ENCODE data around the gene NCAPD2. TPM values are rescaled to one million over a fixed set of nuclear protein-coding genes. Genes with fewer than 3 reads are reported as not detected.

The NCAPD2 gene
- total RNA-seq, 1 donor from 2014 or later = 11.7 TPM

GRCh38 chr12:6549684-6550151 lies 55.8 kb downstream of the NCAPD2 start:
- peak in 1 of 2 donors; percentile 65 for DNase-seq (ENCODE audit: low spot score in 2 of 2)
- peaks cover 39 to 42% of the 10 kb centered on the region in 2 donors for H3K36me3 ChIP-seq

DNA sequence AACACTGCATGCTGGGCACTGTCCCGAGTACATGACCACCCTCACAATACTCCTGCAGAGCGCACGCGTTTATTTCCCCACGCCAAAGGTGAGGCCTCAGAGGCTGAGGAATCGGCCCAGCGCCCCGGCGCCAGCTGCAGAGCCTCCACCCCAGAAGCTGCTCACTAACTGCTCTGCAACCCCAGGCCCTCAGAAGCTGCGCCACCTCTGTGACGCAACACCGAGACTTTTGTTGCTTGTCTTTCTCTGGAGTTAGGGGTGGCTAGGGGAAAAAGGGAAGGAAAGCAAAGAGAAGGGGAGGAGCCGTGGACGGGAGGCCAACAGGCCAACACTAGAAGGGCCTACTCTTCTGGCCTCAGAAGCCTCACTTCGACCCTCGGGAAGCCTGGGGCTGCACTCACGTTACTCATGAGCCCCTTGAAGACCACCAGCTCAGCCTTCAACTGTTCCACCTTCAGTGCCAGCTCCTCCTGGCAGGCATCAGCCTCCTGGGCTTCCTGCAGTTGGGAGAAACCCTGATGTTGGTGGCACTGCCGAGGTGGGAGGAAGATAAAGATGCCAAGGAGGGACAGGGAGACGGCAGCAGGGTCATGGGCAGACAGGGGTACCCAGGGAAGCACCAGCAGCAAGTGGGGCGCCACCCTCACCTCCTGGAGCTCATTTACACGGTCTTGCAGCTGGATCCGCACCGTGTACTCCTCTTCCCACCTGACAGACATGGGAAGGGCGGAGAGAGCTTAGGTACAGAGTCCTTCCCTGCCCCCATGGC lies 56.6 kb downstream of the NCAPD2 start:
- peak overlapping the region; percentile 70 to 82 for H3K4me3 ChIP-seq
- H3K36me3 ChIP-seq = peaks cover 36 to 40% of the 10 kb centered on the region in 2 donors
- intact Hi-C loops (cut with DNase I) = loop anchor here (1.0 to 5.0 kb wide), 5 partner anchors 10 to 333 kb away; partner anchors contain the start of genes ING4 and PTMS
- no peaks in the 10 kb centered on the region for H3K27me3 ChIP-seq
- H3K4me1 ChIP-seq = peaks cover 20 to 55% of the 10 kb centered on the region in 2 donors
- DNase-seq (ENCODE audit: low spot score in 2 of 2) = peak in 1 of 2 donors; percentile 73
- TF ChIP-seq CTCF (IDR thresholded peaks at IDR 0.05) = no peak
- peak overlapping the region; percentile 98 to 99 for H3K27ac ChIP-seq
- H3K9me3 ChIP-seq = no peaks in the 10 kb centered on the region

More at GRCh38 chr12:6549684-6550151, 55.8 kb downstream of the NCAPD2 start:
- Histone ChIP-seq H3K4me1 (peaks cover 20 to 52% of the 10 kb centered on the region in 2 donors), H3K9me3 (no peaks in the 10 kb centered on the region), H3K4me3 (no peak overlapping the region), H3K27me3 (no peaks in the 10 kb centered on the region), H3K27ac (peak overlapping the region; percentile 35 to 98)
- intact Hi-C loops (cut with DNase I) = loop anchor here (5.0 kb wide), 4 partner anchors 113 to 332 kb away; partner anchors contain the start of genes ING4 and PTMS
- TF ChIP-seq CTCF (IDR thresholded peaks at IDR 0.05) = no peak

DNA sequence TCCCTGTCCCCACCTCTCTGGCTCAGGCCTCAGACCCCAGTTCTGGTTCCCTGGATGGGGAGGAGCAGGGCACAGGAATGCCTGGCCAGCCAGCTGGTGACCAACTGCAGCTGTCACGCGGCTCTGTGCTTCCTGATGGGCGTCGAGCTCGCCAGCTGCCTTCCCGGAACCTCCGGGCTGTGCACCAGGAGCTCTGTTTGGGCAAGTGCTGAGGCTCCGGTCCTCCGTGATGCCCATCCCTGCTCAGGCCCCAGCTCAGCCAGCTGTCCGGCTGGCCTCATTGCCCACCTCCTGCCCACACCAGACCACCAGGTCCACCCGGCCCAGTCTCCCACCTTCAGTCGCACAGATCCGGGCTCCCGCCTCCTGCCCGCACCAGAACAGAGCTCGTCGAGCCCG lies 57.2 kb downstream of the NCAPD2 start:
- intact Hi-C loops (cut with DNase I) = loop anchor here (1.0 to 5.0 kb wide), 5 partner anchors 11 to 334 kb away; partner anchors contain the start of genes ING4 and PTMS
- no peak for TF ChIP-seq CTCF (IDR thresholded peaks at IDR 0.05)
- Histone ChIP-seq H3K27ac (peak overlapping the region; percentile 98 to 99), H3K4me3 (peak overlapping the region; percentile 70 to 82), H3K36me3 (peaks cover 30 to 34% of the 10 kb centered on the region in 2 donors), H3K27me3 (no peaks in the 10 kb centered on the region), H3K4me1 (peaks cover 20 to 55% of the 10 kb centered on the region in 2 donors), H3K9me3 (no peaks in the 10 kb centered on the region)
- DNase-seq (ENCODE audit: low spot score in 2 of 2) = peak; percentile 65 to 93

GRCh38 chr12:6551496-6552139 lies 57.7 kb downstream of the NCAPD2 start:
- peak in 1 of 2 donors; percentile 82 for DNase-seq (ENCODE audit: low spot score in 2 of 2)
- Histone ChIP-seq H3K27ac (peak overlapping the region; percentile 98 to 99), H3K4me1 (peaks cover 20 to 59% of the 10 kb centered on the region in 2 donors), H3K4me3 (peak overlapping the region; percentile 70 to 82), H3K9me3 (no peaks in the 10 kb centered on the region), H3K36me3 (peaks cover 28 to 29% of the 10 kb centered on the region in 2 donors), H3K27me3 (no peaks in the 10 kb centered on the region)
- no peak for TF ChIP-seq CTCF (IDR thresholded peaks at IDR 0.05)
- intact Hi-C loops (cut with DNase I) = loop anchor here (1.0 to 5.0 kb wide), 6 partner anchors 11 to 334 kb away; partner anchors contain the start of genes ING4 and PTMS

DNA sequence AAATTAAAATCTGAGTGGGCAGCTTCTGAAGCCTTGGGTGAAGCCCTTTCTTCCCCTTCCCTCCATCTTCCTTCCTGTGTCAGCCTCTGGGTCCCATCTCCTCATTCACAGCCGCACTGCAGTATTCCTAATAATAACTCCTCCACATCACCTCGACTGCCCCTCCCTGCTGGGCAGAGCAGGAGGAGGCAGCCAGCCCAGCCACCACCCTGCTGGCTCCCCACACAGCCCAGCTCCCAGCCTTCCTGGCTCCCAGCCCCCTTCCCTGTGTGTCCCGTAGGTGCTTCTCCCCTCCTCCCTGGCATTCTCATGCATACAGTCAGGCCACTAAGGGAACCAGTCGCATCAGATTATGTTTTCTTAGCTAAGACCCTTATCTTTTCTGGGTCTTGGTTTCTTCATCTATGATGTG lies 58.2 kb downstream of the NCAPD2 start:
- Histone ChIP-seq H3K27me3 (no peaks in the 10 kb centered on the region), H3K27ac (peak overlapping the region; percentile 98 to 99), H3K36me3 (peaks cover 22 to 23% of the 10 kb centered on the region in 2 donors), H3K4me1 (peaks cover 20 to 59% of the 10 kb centered on the region in 2 donors), H3K9me3 (no peaks in the 10 kb centered on the region), H3K4me3 (peak overlapping the region; percentile 70 to 82)
- TF ChIP-seq CTCF (IDR thresholded peaks at IDR 0.05) = no peak
- intact Hi-C loops (cut with DNase I) = loop anchor here (1.0 to 5.0 kb wide), 5 partner anchors 17 to 335 kb away; partner anchors contain the start of genes ING4 and PTMS
- peak in 1 of 2 donors; percentile 89 for DNase-seq (ENCODE audit: low spot score in 2 of 2)

Data from ascending aorta (tissue), 2 donors.